Naive thymus-derived CD4-positive, alpha-beta T cell (primary cell): ENCODE results near the gene NRN1L. TPM values are rescaled to one million over a fixed set of nuclear protein-coding genes. Genes with fewer than 3 reads are reported as not detected.
A peak's percentile ranks its signal among the peaks of the same experiment; 100 is the strongest.
"Not testable (repeated sequence)": the region's sequence is repeated elsewhere in the genome, so short reads cannot be mapped to it uniquely, and the experiment has no call there.

Experiments used
- ATAC-seq: fragments of 150-1000 bp; cut with Tn5 transposase; 2 replicates; pipeline ENCODE4 v1.10.0; 2021; ENCODE audit warnings: mild to moderate bottlenecking, moderate library complexity
- CTCF ChIA-PET: fragments of 350-600 bp; sonication (Branson Sonifier 250); formaldehyde crosslinking; loops from one replicate; lab custom pipeline; 2021; ENCODE audit warnings: antibody characterized with exemption; lab: Charles Lee
- POLR2A ChIA-PET: fragments of 350-600 bp; sonication (Branson Sonifier 250); formaldehyde crosslinking; loops from one replicate; lab custom pipeline; 2021; ENCODE audit warnings: antibody characterized with exemption, inconsistent platforms; lab: Charles Lee
- DNase-seq, 9 donors: peaks; one replicate each; pipeline versions ENCODE4 v3.0.0 to v3.0.0-alpha.2; 2020 to 2022; ENCODE audit warnings: mixed read lengths in 1 of 9
- H3K27ac ChIP-seq: one replicate; pipeline ENCODE4 v1.7.0; 2013; ENCODE audit warnings: mild to moderate bottlenecking, low read depth, low read length, moderate library complexity
- H3K27me3 ChIP-seq, 2 donors: one replicate each; pipeline ENCODE4 v1.7.0; 2013; ENCODE audit warnings: low read length in 2 of 2, mild to moderate bottlenecking in 2 of 2, moderate library complexity in 2 of 2; ENCODE audit not compliant: control insufficient read depth in 2 of 2, insufficient read depth in 2 of 2
- H3K36me3 ChIP-seq, 3 experiments: 1 replicate in 2 of 3; 2 replicates in 1 of 3; pipeline ENCODE4 v1.7.0; 2013; ENCODE audit warnings: low read length in 3 of 3, mild to moderate bottlenecking in 3 of 3, moderate library complexity in 1 of 3; ENCODE audit not compliant: insufficient read depth in 3 of 3, control insufficient read depth in 2 of 3
- H3K4me1 ChIP-seq, 2 donors: one replicate each; pipeline ENCODE4 v1.7.0; 2013; ENCODE audit warnings: low read length in 2 of 2, mild to moderate bottlenecking in 2 of 2, moderate library complexity in 1 of 2; ENCODE audit not compliant: control insufficient read depth in 2 of 2, insufficient read depth in 2 of 2
- H3K4me3 ChIP-seq: 2 replicates; pipeline ENCODE4 v1.7.0; 2013; ENCODE audit warnings: mild to moderate bottlenecking, low read length
- H3K9me3 ChIP-seq, 3 experiments: 1 replicate in 2 of 3; 2 replicates in 1 of 3; pipeline ENCODE4 v1.7.0; 2013; ENCODE audit warnings: low read length in 3 of 3; ENCODE audit not compliant: control insufficient read depth in 2 of 3
- H3K27ac Mint-ChIP-seq, 9 donors: one replicate each; pipeline ENCODE4 v1.8.0; 2020 to 2022; ENCODE audit warnings: mixed read lengths in 9 of 9, mild to moderate bottlenecking in 8 of 9, moderate library complexity in 5 of 9, inconsistent platforms in 2 of 9
- H3K27me3 Mint-ChIP-seq, 5 donors: one replicate each; pipeline ENCODE4 v1.8.0; 2021 to 2022; ENCODE audit warnings: mixed read lengths in 5 of 5, mild to moderate bottlenecking in 1 of 5
- H3K36me3 Mint-ChIP-seq, 5 donors: one replicate each; pipeline ENCODE4 v1.8.0; 2020 to 2022; ENCODE audit warnings: mixed read lengths in 5 of 5, mild to moderate bottlenecking in 3 of 5, inconsistent platforms in 1 of 5
- H3K4me1 Mint-ChIP-seq, 7 donors: one replicate each; pipeline ENCODE4 v1.8.0; 2020 to 2022; ENCODE audit warnings: mixed read lengths in 7 of 7, mild to moderate bottlenecking in 3 of 7, inconsistent platforms in 1 of 7
- H3K4me3 Mint-ChIP-seq, 10 donors: one replicate each; pipeline ENCODE4 v1.8.0; 2020 to 2022; ENCODE audit warnings: mild to moderate bottlenecking in 10 of 10, mixed read lengths in 10 of 10, moderate library complexity in 6 of 10, inconsistent platforms in 2 of 10
- H3K9me3 Mint-ChIP-seq, 11 donors: one replicate each; pipeline ENCODE4 v1.8.0; 2020 to 2022; ENCODE audit warnings: mixed read lengths in 11 of 11, mild to moderate bottlenecking in 4 of 11, inconsistent platforms in 1 of 11, moderate library complexity in 1 of 11
- intact Hi-C, 2 donors: fragments of 100-400 bp; cut with micrococcal nuclease; formaldehyde crosslinking; loops; one replicate each; pipeline ENCODE4 v1.15.1; 2023
- polyA plus RNA-seq, 2 donors: library from polyadenylated mRNA; unstranded; fragments of 300-500 nt; fragmentation: Illumina TruSeq; gene quantifications; one replicate each; pipeline ENCODE4 v1.2.3, GENCODE V29; 2021
- total RNA-seq, 6 experiments: library from RNA in 5 of 6; stranded (reverse) in 5 of 6; gene quantifications; 1 replicate in 5 of 6; 2 replicates in 1 of 6; pipeline ENCODE4 v1.2.3 and lab custom pipeline; 2021 to 2026

Gene NRN1L
- total and polyA plus RNA-seq, 7 experiments from 2014 or later: 1.1 to 6.4 (median 3.2) TPM; not detected in 2

GRCh38 chr16:67909056-67909742 lies 24.5 kb downstream of the NRN1L start:
- H3K4me3 Mint-ChIP-seq: peak overlapping the region in 1 of 10 donors; percentile 53

GRCh38 chr16:67910158-67910557 lies 25.5 kb downstream of the NRN1L start:
- Histone ChIP-seq H3K4me1 (no peaks in the 10 kb centered on the region), H3K9me3 (no peaks in the 10 kb centered on the region), H3K27me3 (no peaks in the 10 kb centered on the region), H3K36me3 (peaks cover 0 to 42% (median 10%) of the 10 kb centered on the region in 3 experiments), H3K4me3 (no peak overlapping the region), H3K27ac (no peak overlapping the region)
- H3K36me3 Mint-ChIP-seq: peaks cover 0 to 33% (median 5%) of the 10 kb centered on the region in 5 donors
- CTCF ChIA-PET: interaction anchor here (0.7 kb wide), 1 partner anchor 898 kb away, joined by 3 read pairs; no protein-coding TSS in a partner anchor
- intact Hi-C loops: no loop called here
- peaks cover 6 to 25% (median 20%) of the 10 kb centered on the region in 7 donors for H3K4me1 Mint-ChIP-seq
- ATAC-seq (peak; percentile 52), DNase-seq (no peak)
- peak overlapping the region in 1 of 9 donors; percentile 56 for H3K27ac Mint-ChIP-seq
- POLR2A ChIA-PET: no interaction called here
- H3K9me3 Mint-ChIP-seq: no peaks in the 10 kb centered on the region
- peak overlapping the region in 2 of 10 donors; percentile 21 to 30 for H3K4me3 Mint-ChIP-seq
- no peaks in the 10 kb centered on the region for H3K27me3 Mint-ChIP-seq

More at GRCh38 chr16:67909056-67909742, 24.5 kb downstream of the NRN1L start:
- no peak for DNase-seq
- ATAC-seq: no peak
- Mint-ChIP-seq H3K4me1 (peaks cover 4 to 23% (median 15%) of the 10 kb centered on the region in 7 donors), H3K9me3 (no peaks in the 10 kb centered on the region), H3K27me3 (no peaks in the 10 kb centered on the region), H3K27ac (peak overlapping the region in 1 of 9 donors; percentile 56), H3K36me3 (peaks cover 0 to 32% (median 6%) of the 10 kb centered on the region in 5 donors)
- ChIA-PET CTCF (interaction anchor here (0.6 kb wide), 1 partner anchor 418 kb away, joined by 5 read pairs; no protein-coding TSS in a partner anchor), POLR2A (interaction anchor here (0.8 kb wide), 1 partner anchor 16 kb away, joined by 3 read pairs; the partner anchor contains the start of gene PSKH1)
- H3K27me3 ChIP-seq: no peaks in the 10 kb centered on the region
- H3K4me1 ChIP-seq: no peaks in the 10 kb centered on the region
- intact Hi-C loops: no loop called here
- no peak overlapping the region for H3K4me3 ChIP-seq
- no peak overlapping the region for H3K27ac ChIP-seq
- H3K9me3 ChIP-seq: no peaks in the 10 kb centered on the region
- H3K36me3 ChIP-seq: peaks cover 0 to 39% (median 10%) of the 10 kb centered on the region in 3 experiments

GRCh38 chr16:67914758-67915495 lies 30.2 kb downstream of the NRN1L start:
- no peak overlapping the region for H3K4me3 ChIP-seq
- no peaks in the 10 kb centered on the region for H3K9me3 ChIP-seq
- H3K9me3 Mint-ChIP-seq: no peaks in the 10 kb centered on the region
- intact Hi-C loops: no loop called here
- ChIA-PET POLR2A (no interaction called here), CTCF (interaction anchor here (0.7 kb wide), 2 partner anchors 13 to 99 kb away, joined by 3 to 7 read pairs; no protein-coding TSS in a partner anchor)
- peaks cover 21 to 44% (median 35%) of the 10 kb centered on the region in 7 donors for H3K4me1 Mint-ChIP-seq
- H3K27ac Mint-ChIP-seq: peak overlapping the region in 4 of 9 donors; percentile 18 to 57 (median 52)
- DNase-seq (no peak), ATAC-seq (no peak)
- H3K36me3 ChIP-seq: peaks cover 0 to 63% (median 1%) of the 10 kb centered on the region in 3 experiments
- H3K4me3 Mint-ChIP-seq: no peak overlapping the region
- no peaks in the 10 kb centered on the region for H3K27me3 ChIP-seq
- H3K27me3 Mint-ChIP-seq: no peaks in the 10 kb centered on the region
- no peaks in the 10 kb centered on the region for H3K4me1 ChIP-seq
- no peak overlapping the region for H3K27ac ChIP-seq
- peaks cover 0 to 27% (median 0%) of the 10 kb centered on the region in 5 donors for H3K36me3 Mint-ChIP-seq

- ATAC-seq, DNase-seq, intact Hi-C loops, H3K9me3 Mint-ChIP-seq, H3K27me3 ChIP-seq, H3K27me3 Mint-ChIP-seq, H3K9me3 ChIP-seq, H3K4me1 ChIP-seq, POLR2A ChIA-PET, H3K4me3 ChIP-seq, H3K4me3 Mint-ChIP-seq, H3K27ac ChIP-seq: not testable (repeated sequence)
- H3K27ac Mint-ChIP-seq: peak overlapping the region in 1 of 9 donors; percentile 72
- CTCF ChIA-PET: interaction anchor here (0.7 kb wide), 1 partner anchor 12 kb away, joined by 3 read pairs; no protein-coding TSS in a partner anchor
- peaks cover 0 to 27% (median 0%) of the 10 kb centered on the region in 5 donors for H3K36me3 Mint-ChIP-seq
- peaks cover 0 to 61% (median 0%) of the 10 kb centered on the region in 3 experiments for H3K36me3 ChIP-seq
- H3K4me1 Mint-ChIP-seq: peaks cover 22 to 41% (median 32%) of the 10 kb centered on the region in 7 donors
These were observed 30.7 kb downstream of the NRN1L start for GRCh38 chr16:67915496-67915769.

- ATAC-seq (no peak), DNase-seq (no peak)
- Mint-ChIP-seq H3K4me3 (no peak overlapping the region), H3K4me1 (peaks cover 23 to 40% (median 32%) of the 10 kb centered on the region in 7 donors), H3K36me3 (peaks cover 0 to 25% (median 0%) of the 10 kb centered on the region in 5 donors), H3K27ac (peak overlapping the region in 3 of 9 donors; percentile 45 to 72 (median 64)), H3K9me3 (no peaks in the 10 kb centered on the region), H3K27me3 (no peaks in the 10 kb centered on the region)
- Histone ChIP-seq H3K9me3 (no peaks in the 10 kb centered on the region), H3K27me3 (no peaks in the 10 kb centered on the region), H3K27ac (no peak overlapping the region), H3K4me1 (no peaks in the 10 kb centered on the region), H3K36me3 (peaks cover 0 to 58% (median 0%) of the 10 kb centered on the region in 3 experiments), H3K4me3 (no peak overlapping the region)
- POLR2A ChIA-PET: interaction anchor here (0.7 to 1.0 kb wide), 2 partner anchors 9 to 199 kb away, joined by 3 read pairs; no protein-coding TSS in a partner anchor
- intact Hi-C loops: no loop called here
- CTCF ChIA-PET: interaction anchor here (0.9 kb wide), 1 partner anchor 99 kb away, joined by 3 read pairs; no protein-coding TSS in a partner anchor
These were observed 31.4 kb downstream of the NRN1L start for GRCh38 chr16:67915831-67916723.
